Transverse colon (tissue), 4 donors: ENCODE data around the gene KRT33B.
"Not testable (repeated sequence)": the region's sequence is repeated elsewhere in the genome, so short reads cannot be mapped to it uniquely, and the experiment has no call there.

Experiments
- POLR2AphosphoS5 ChIP-seq, 3 donors: sonication (generic); formaldehyde crosslinking; IDR thresholded peaks; one replicate each; pipeline ENCODE4 v1.6.1; 2016; ENCODE audit warnings: antibody characterized with exemption in 3 of 3
- TF ChIP-seq, protein P1 (sequence below), 5 experiments: fragments of 200-600 bp in 3 of 5; fragments of 450-650 bp in 2 of 5; sonication (generic) in 3 of 5; IDR thresholded peaks; 1 replicate in 2 of 5; 2 replicates in 3 of 5; pipeline ENCODE4 v1.5.1; 2016 to 2017; ENCODE audit warnings: antibody characterized with exemption in 5 of 5, inconsistent platforms in 3 of 5, mild to moderate bottlenecking in 2 of 5, moderate library complexity in 1 of 5

GRCh38 chr17:41381943-41382342 is 12.3 kb upstream of the KRT33B start, which contains the start of gene KRT34:
- TF ChIP-seq, protein P1, sequence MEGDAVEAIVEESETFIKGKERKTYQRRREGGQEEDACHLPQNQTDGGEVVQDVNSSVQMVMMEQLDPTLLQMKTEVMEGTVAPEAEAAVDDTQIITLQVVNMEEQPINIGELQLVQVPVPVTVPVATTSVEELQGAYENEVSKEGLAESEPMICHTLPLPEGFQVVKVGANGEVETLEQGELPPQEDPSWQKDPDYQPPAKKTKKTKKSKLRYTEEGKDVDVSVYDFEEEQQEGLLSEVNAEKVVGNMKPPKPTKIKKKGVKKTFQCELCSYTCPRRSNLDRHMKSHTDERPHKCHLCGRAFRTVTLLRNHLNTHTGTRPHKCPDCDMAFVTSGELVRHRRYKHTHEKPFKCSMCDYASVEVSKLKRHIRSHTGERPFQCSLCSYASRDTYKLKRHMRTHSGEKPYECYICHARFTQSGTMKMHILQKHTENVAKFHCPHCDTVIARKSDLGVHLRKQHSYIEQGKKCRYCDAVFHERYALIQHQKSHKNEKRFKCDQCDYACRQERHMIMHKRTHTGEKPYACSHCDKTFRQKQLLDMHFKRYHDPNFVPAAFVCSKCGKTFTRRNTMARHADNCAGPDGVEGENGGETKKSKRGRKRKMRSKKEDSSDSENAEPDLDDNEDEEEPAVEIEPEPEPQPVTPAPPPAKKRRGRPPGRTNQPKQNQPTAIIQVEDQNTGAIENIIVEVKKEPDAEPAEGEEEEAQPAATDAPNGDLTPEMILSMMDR (IDR thresholded peaks at IDR 0.05): not testable (repeated sequence)
- not testable (repeated sequence) for TF ChIP-seq POLR2AphosphoS5 (IDR thresholded peaks at IDR 0.05)
